HG02798 (cell line): Measurements from ENCODE around the gene MFSD6.

Source experiments
- ATAC-seq: cut with Tn5 transposase; IDR thresholded peaks from one replicate; pipeline ENCODE4 v1.9.1; 2021; ENCODE audit warnings: mild to moderate bottlenecking; ENCODE audit not compliant: unreplicated experiment, poor library complexity

MFSD6 gene

GRCh38 chr2:190519975-190520767 lies 112.0 kb downstream of the MFSD6 start:
- ATAC-seq = no peak

GRCh38 chr2:190524928-190525327 lies 116.8 kb downstream of the MFSD6 start:
- no peak for ATAC-seq

GRCh38 chr2:190526105-190526750 lies 118.1 kb downstream of the MFSD6 start:
- ATAC-seq = no peak

GRCh38 chr2:190527214-190527613 lies 119.1 kb downstream of the MFSD6 start:
- no peak for ATAC-seq

GRCh38 chr2:190527918-190528317 lies 119.8 kb downstream of the MFSD6 start:
- no peak for ATAC-seq

GRCh38 chr2:190528521-190529001 lies 120.4 kb downstream of the MFSD6 start:
- no peak for ATAC-seq

- no peak for ATAC-seq
Observed at GRCh38 chr2:190529486-190530247, 121.5 kb downstream of the MFSD6 start.

- ATAC-seq = no peak
Observed at GRCh38 chr2:190530248-190530900, 122.2 kb downstream of the MFSD6 start.

GRCh38 chr2:190532581-190532980 lies 124.4 kb downstream of the MFSD6 start:
- ATAC-seq = no peak

- no peak for ATAC-seq
Observed at GRCh38 chr2:190533175-190533967, 125.2 kb downstream of the MFSD6 start.

- peak; percentile 18 for ATAC-seq
Observed at GRCh38 chr2:190533968-190534309, 125.8 kb downstream of the MFSD6 start.

GRCh38 chr2:190534310-190535120 lies 126.4 kb downstream of the MFSD6 start, which contains the start of gene NEMP2:
Gene NEMP2 (minus strand): TSS chr2:190534722. CDS start chr2:190534655, 67 bp downstream.
- peak; percentile 78 for ATAC-seq

- ATAC-seq = no peak
Observed at GRCh38 chr2:190535121-190535439, 126.9 kb downstream of the MFSD6 start.

- no peak for ATAC-seq
Observed at GRCh38 chr2:190535586-190535985, 127.4 kb downstream of the MFSD6 start.

GRCh38 chr2:190537765-190538164 lies 129.6 kb downstream of the MFSD6 start:
- ATAC-seq = no peak

- ATAC-seq = no peak
Observed at GRCh38 chr2:190538201-190538600, 130.0 kb downstream of the MFSD6 start.

- no peak for ATAC-seq
Observed at GRCh38 chr2:190540048-190540447, 131.9 kb downstream of the MFSD6 start.

- ATAC-seq = no peak
Observed at GRCh38 chr2:190545093-190545492, 136.9 kb downstream of the MFSD6 start.
